GM12874 (cell line): Measurements from ENCODE around the gene CNPY1.
A peak's percentile ranks its signal among the peaks of the same experiment; 100 is the strongest.

Experiments
- CTCF ChIP-seq: IDR thresholded peaks from 2 replicates; pipeline ENCODE4 v1.5.1; 2011; ENCODE audit warnings: low read depth, mild to moderate bottlenecking, control low read depth, low read length, moderate library complexity; ENCODE audit not compliant: insufficient read depth

CNPY1 gene

GRCh38 chr7:155529845-155530244 is 16.5 kb downstream of the CNPY1 start:
- TF ChIP-seq CTCF = no peak

- no peak for TF ChIP-seq CTCF
Measured at GRCh38 chr7:155529346-155529745, 17.0 kb downstream of the CNPY1 start.

- no peak for TF ChIP-seq CTCF
Measured at GRCh38 chr7:155527664-155528063, 18.7 kb downstream of the CNPY1 start.

GRCh38 chr7:155526225-155526624 is 20.1 kb downstream of the CNPY1 start:
- TF ChIP-seq CTCF = no peak

- TF ChIP-seq CTCF = 0 out of 2 replicates have a peak, but pooled peaks have one; percentile 4
Measured at GRCh38 chr7:155524018-155524556, 22.3 kb downstream of the CNPY1 start.

GRCh38 chr7:155523168-155523675 is 23.1 kb downstream of the CNPY1 start:
- no peak for TF ChIP-seq CTCF

- TF ChIP-seq CTCF = no peak
Measured at GRCh38 chr7:155521743-155522398, 24.5 kb downstream of the CNPY1 start.
